Heart left ventricle (tissue), 13 donors: ENCODE measurements around the gene DCDC2.

Experiments used
- POLR2A ChIP-seq, 2 donors: fragments of 450-650 bp; IDR thresholded peaks; one replicate each; pipeline ENCODE4 v1.6.1; 2017; ENCODE audit warnings: antibody characterized with exemption in 2 of 2, mild to moderate bottlenecking in 2 of 2, moderate library complexity in 2 of 2
- TF ChIP-seq, protein P1 (sequence below), 12 donors: fragments of 200-600 bp; sonication (generic) in 4 of 12; IDR thresholded peaks; one replicate each; pipeline versions ENCODE4 v1.5.0 to v1.8.0; 2018 to 2022; ENCODE audit warnings: antibody characterized with exemption in 12 of 12, mild to moderate bottlenecking in 5 of 12
- donor health status: ischemic (EF 13 %, LVEDD 7.1; RV severe dilation, severe dysfunction).
- donor health status: DM: no; HTN: yes; CAD: no.
- donor health status: DM: no; HTN: no; CAD: no.
- donor health status: ischemic (EF 25% LVEDD 6.9; RV normal size, moderate dysfunction).
- donor health status: ischemic (EF 25% LVEDD 5.7; RV mildly dilated, moderate dysfunction).
- donor health status: ischemic (EF 35%, LVEDD 5.7; RV mildly dilated, moderate dysfunction).
- donor health status: nonischemic (EF 11% LVEDD 7.7; RV severe dilation, severe dysfunction).
- donor health status: DM: yes; HTN: yes; CAD: no.
- donor health status: PGD.
- donor health status: ischemic (EF 29% LVEDD 5.4; RV normal size, mild dysfunction).
- donor health status: nonischemic (EF 23%, LVEDD 6.1; RV moderate dilation, normal function).

DNA sequence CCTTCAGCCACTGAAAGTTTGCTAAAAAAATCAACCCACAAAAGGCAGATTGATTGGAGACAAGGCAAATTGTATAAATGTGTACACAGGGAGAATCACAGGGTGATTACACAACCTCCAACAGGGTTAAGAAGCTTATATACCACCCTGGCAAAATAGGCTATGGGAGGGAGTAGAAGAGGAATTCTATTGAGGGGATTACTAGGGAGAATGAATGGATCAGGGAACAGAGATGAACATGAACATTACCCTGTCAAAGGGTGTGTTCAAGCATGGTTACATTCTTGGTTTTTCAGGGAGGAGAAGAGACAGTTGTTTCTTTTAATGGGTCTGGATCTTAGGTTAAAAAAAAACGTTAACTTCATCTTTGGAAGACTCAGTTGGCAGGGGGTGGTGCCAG lies 39.8 kb upstream of the DCDC2 start:
- TF ChIP-seq POLR2A (IDR thresholded peaks at IDR 0.05) = no peak
- TF ChIP-seq, protein P1, sequence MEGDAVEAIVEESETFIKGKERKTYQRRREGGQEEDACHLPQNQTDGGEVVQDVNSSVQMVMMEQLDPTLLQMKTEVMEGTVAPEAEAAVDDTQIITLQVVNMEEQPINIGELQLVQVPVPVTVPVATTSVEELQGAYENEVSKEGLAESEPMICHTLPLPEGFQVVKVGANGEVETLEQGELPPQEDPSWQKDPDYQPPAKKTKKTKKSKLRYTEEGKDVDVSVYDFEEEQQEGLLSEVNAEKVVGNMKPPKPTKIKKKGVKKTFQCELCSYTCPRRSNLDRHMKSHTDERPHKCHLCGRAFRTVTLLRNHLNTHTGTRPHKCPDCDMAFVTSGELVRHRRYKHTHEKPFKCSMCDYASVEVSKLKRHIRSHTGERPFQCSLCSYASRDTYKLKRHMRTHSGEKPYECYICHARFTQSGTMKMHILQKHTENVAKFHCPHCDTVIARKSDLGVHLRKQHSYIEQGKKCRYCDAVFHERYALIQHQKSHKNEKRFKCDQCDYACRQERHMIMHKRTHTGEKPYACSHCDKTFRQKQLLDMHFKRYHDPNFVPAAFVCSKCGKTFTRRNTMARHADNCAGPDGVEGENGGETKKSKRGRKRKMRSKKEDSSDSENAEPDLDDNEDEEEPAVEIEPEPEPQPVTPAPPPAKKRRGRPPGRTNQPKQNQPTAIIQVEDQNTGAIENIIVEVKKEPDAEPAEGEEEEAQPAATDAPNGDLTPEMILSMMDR (IDR thresholded peaks at IDR 0.05) = no peak
